Measurements from ENCODE around the gene ZNF668.

Gene ZNF668

GRCh38 chr16:31080756-31081419, 6.8 kb upstream of the ZNF668 start:
- no peak for TF ChIP-seq CTCF (IDR thresholded peaks at IDR 0.05; ENCODE audit: borderline replicate concordance, insufficient read depth, low read depth, low read length)
- H3K4me3 ChIP-seq (ENCODE audit: low read depth, low read length): no peak overlapping the region

GRCh38 chr16:31080035-31080629, 6.1 kb upstream of the ZNF668 start:
- TF ChIP-seq CTCF (IDR thresholded peaks at IDR 0.05; ENCODE audit: borderline replicate concordance, insufficient read depth, low read depth, low read length): no peak
- H3K4me3 ChIP-seq (ENCODE audit: low read depth, low read length): no peak overlapping the region

- H3K4me3 ChIP-seq (ENCODE audit: low read depth, low read length): no peak overlapping the region
- no peak for TF ChIP-seq CTCF (IDR thresholded peaks at IDR 0.05; ENCODE audit: borderline replicate concordance, insufficient read depth, low read depth, low read length)
Observed at GRCh38 chr16:31079342-31079944, 5.4 kb upstream of the ZNF668 start.

GRCh38 chr16:31078597-31079341, 4.7 kb upstream of the ZNF668 start:
- no peak for TF ChIP-seq CTCF (IDR thresholded peaks at IDR 0.05; ENCODE audit: borderline replicate concordance, insufficient read depth, low read depth, low read length)
- no peak overlapping the region for H3K4me3 ChIP-seq (ENCODE audit: low read depth, low read length)

- TF ChIP-seq CTCF (IDR thresholded peaks at IDR 0.05; ENCODE audit: borderline replicate concordance, insufficient read depth, low read depth, low read length): no peak
- no peak overlapping the region for H3K4me3 ChIP-seq (ENCODE audit: low read depth, low read length)
Observed at GRCh38 chr16:31077592-31078396, 3.8 kb upstream of the ZNF668 start.

- TF ChIP-seq CTCF (IDR thresholded peaks at IDR 0.05; ENCODE audit: borderline replicate concordance, insufficient read depth, low read depth, low read length): no peak
- no peak overlapping the region for H3K4me3 ChIP-seq (ENCODE audit: low read depth, low read length)
Observed at GRCh38 chr16:31077024-31077423, 3.0 kb upstream of the ZNF668 start.
